Left cardiac atrium (tissue), 4 donors: Measurements from ENCODE around the gene ZNF609. TPM values are rescaled to one million over a fixed set of nuclear protein-coding genes. Genes with fewer than 3 reads are reported as not detected.

Experiments used
- ATAC-seq, 2 donors: fragments of 200-7000 bp; cut with Tn5 transposase; one replicate each; pipeline ENCODE4 v1.9.1; 2020; ENCODE audit warnings: mild to moderate bottlenecking in 2 of 2, moderate library complexity in 2 of 2
- DNase-seq: peaks from one replicate; pipeline ENCODE4 v3.0.0-alpha.2; 2020
- intact Hi-C, 2 donors: fragments of 100-400 bp; cut with DNase I; formaldehyde crosslinking; loops; one replicate each; pipeline versions ENCODE4 v1.14.1 to v1.15.1; 2022 to 2023
- total RNA-seq, 2 donors: library from RNA; stranded (reverse); fragmentation: NEBNext Ultra II Directional; extraction: Animal tissue kit (Norgen Biotek cat#: 25700); gene quantifications; one replicate each; pipeline ENCODE4 v1.2.1, GENCODE V29; 2021
- donor health status: DM: no; HTN: yes; CAD: no.
- donor health status: DM: no; HTN: yes; CAD: no; lungs with severe emphysema.
- donor health status: DM: yes; HTN: yes; CAD: no.
- donor health status: Dilated cardiomyopathy.

ZNF609 gene
- total RNA-seq, 2 donors from 2014 or later: 17.5 to 18.1 TPM

DNA sequence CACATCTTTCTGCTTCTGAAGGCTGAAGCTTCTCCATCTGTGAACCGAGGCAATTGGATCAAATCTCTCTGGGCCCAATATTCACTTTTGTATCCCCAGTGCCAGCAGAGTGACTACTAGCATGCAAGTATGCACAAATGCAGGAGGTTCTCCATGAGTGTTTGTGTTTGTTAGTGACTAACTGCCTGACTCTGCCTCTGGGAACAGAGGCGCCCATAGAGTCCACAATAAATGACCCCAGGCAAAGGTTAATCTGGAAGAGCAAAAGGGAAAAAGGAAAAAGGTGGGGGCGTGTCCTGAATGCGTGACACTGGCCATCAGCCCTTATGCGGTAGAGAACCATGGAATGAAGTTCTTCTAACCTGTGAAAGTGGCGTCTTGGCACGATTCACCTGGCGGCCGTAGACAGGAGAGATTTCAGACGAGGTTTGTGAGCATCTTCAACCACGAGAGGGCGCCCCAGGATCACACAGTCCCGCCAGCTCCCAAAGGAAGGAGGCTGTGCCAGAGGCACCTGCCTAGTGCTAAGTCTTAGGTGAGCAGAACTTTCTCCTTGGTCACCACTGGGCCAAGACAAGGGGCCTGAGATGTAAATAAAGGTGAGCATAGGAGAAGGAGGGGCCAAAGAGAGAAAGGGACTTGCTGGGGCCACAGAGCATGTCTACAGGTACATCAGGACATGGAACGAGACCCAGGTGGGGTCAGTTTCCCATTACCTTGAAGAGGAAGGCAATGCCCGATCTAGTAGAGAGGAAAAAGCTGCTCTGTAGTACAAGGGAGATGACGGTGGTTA is 270.8 kb downstream of the ZNF609 start:
- ATAC-seq: peak; percentile 72 to 74
- intact Hi-C loops: loop anchor here (2.0 to 5.0 kb wide), 2 partner anchors 81 to 174 kb away; no protein-coding TSS in a partner anchor
- peak; percentile 88 for DNase-seq

DNA sequence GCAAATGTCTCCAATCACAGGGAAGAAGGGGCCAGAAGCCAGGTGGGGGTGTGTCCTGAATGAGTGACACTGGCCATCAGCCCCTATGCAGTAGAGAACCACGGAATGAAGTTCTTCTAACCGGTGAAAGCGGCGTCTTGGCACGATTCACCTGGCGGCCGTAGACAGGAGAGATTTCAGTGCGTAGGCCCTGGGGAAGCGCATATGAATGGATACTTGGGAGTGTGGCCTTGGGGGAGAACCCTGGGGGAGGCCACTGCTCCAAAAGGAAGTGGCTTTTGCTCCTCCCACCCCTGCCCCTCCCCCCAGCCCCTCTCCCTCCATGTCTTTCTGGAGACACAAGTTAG is 271.4 kb downstream of the ZNF609 start:
- intact Hi-C loops: loop anchor here (2.0 to 5.0 kb wide), 3 partner anchors 79 to 173 kb away; no protein-coding TSS in a partner anchor
- ATAC-seq (no peak), DNase-seq (no peak)

DNA sequence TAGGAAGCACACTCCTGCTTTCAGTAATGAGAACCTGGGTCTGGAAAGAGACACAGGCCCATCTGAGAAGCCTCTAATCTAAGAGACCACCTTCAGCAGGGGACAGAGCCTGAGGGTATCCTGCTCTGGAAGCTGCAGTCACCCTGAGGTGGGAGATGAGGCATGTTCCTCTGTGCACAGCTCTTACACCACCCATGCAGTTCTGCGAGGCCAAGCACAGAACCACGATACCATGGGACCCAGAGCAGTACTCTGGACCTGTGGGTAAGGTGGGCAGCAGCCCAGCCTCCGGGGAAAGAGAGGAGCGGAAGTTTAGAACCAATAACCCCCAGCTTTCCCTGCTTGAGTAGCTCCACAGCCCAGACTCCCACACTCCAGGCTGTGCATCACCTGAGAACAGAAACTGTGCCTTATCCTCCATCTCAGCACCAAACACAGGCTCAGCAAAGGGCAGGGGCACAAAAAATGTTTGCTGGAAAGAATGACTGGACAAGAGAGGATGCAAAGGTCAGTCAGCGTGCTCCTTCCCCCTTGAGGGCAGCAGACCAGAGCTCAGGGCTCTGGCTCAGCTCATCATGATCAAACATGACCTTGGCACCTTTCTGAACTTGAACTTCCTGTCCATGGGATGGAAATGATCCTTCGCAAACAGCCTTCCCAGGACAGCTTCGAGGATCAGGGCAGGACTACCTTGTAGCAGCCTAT is 271.9 kb downstream of the ZNF609 start:
- intact Hi-C loops: loop anchor here (2.0 to 5.0 kb wide), 2 partner anchors 78 to 80 kb away; no protein-coding TSS in a partner anchor
- DNase-seq (no peak), ATAC-seq (no peak)

Other genes starting within 250 kb of the ZNF609 start
- 1 to 10 TPM; 8.6 to 9.7 TPM for gene CSNK1G1, start 104.4 kb upstream of the ZNF609 start, total RNA-seq
- 1 to 10 TPM; 1.1 to 3.8 TPM for gene PCLAF, start 79.1 kb upstream of the ZNF609 start, total RNA-seq
- 10 to 100 TPM; 15.5 to 16.3 TPM for gene TRIP4, start 72.7 kb upstream of the ZNF609 start, total RNA-seq